ENCODE results near the gene TBX10.
A peak's percentile ranks its signal among the peaks of the same experiment; 100 is the strongest.

TBX10 gene

DNA sequence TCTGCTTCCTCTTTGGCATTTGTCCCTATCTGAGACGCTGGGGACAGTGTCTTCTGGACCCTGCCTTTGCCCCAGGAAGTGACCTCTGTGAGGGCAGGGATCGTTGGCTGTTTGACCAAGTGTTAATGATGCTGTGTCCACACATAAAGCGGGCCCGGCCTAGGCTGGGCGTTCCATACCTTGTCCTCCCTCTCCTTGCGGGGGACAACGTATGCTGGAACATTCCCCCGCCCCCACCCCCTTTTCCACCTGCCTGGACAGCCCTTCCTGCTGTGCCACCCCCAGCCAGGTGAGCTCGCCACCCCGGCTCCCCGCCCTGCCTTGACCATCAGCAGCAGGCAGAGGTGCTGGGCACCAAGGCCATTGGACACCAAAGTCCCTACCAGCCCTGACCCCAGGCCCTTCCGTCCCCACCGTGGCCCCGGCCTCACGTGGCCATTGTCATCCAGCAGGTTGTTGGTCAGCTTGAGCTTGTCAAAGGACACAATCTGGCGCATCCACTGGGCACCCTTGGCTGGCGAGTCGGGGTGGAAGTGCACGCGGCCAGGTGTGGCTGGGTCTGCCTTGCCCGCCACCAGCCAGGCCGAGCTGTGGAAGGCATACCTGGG is 5.7 kb downstream of the TBX10 start:
- H4K20me1 ChIP-seq (ENCODE audit: insufficient read depth, low read length), result no peaks in the 10 kb centered on the region
- no peak overlapping the region for H3K4me2 ChIP-seq (ENCODE audit: insufficient read depth, low read length)
- ATAC-seq (ENCODE audit: insufficient read depth, low read depth), result no peak
- DNase-seq, result no peak
- TF ChIP-seq, protein P1, sequence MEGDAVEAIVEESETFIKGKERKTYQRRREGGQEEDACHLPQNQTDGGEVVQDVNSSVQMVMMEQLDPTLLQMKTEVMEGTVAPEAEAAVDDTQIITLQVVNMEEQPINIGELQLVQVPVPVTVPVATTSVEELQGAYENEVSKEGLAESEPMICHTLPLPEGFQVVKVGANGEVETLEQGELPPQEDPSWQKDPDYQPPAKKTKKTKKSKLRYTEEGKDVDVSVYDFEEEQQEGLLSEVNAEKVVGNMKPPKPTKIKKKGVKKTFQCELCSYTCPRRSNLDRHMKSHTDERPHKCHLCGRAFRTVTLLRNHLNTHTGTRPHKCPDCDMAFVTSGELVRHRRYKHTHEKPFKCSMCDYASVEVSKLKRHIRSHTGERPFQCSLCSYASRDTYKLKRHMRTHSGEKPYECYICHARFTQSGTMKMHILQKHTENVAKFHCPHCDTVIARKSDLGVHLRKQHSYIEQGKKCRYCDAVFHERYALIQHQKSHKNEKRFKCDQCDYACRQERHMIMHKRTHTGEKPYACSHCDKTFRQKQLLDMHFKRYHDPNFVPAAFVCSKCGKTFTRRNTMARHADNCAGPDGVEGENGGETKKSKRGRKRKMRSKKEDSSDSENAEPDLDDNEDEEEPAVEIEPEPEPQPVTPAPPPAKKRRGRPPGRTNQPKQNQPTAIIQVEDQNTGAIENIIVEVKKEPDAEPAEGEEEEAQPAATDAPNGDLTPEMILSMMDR (IDR thresholded peaks at IDR 0.05; ENCODE audit: borderline replicate concordance, extremely low read depth, low read length, poor library complexity, severe bottlenecking), result no peak
- TF ChIP-seq EZH2 (IDR thresholded peaks at IDR 0.05; ENCODE audit: borderline replicate concordance, low read depth, low read length, severe bottlenecking), result no peak
- H3K36me3 ChIP-seq (ENCODE audit: insufficient read depth, low read length), result no peaks in the 10 kb centered on the region; the same call in 1 of the 2 replicates
- no peaks in the 10 kb centered on the region for H3K9me3 ChIP-seq (ENCODE audit: insufficient read depth, low read length, severe bottlenecking)
- peaks cover 32% of the 10 kb centered on the region for H3K4me1 ChIP-seq (ENCODE audit: insufficient read depth, low read length)
- no peak overlapping the region for H3K9ac ChIP-seq (ENCODE audit: low read depth, low read length)
- H2AFZ ChIP-seq (ENCODE audit: low read depth, low read length), result no peak overlapping the region
- no peaks in the 10 kb centered on the region for H3K27me3 ChIP-seq (ENCODE audit: insufficient read depth, low read length, poor library complexity)
- H3K4me3 ChIP-seq (ENCODE audit: low read depth in 1 of 2, low read length in 2 of 2), result no peak overlapping the region
- peaks cover 13% of the 10 kb centered on the region for H3K79me2 ChIP-seq (ENCODE audit: insufficient read depth, low read length)
- H3K27ac ChIP-seq (ENCODE audit: low read length), result no peak overlapping the region

DNA sequence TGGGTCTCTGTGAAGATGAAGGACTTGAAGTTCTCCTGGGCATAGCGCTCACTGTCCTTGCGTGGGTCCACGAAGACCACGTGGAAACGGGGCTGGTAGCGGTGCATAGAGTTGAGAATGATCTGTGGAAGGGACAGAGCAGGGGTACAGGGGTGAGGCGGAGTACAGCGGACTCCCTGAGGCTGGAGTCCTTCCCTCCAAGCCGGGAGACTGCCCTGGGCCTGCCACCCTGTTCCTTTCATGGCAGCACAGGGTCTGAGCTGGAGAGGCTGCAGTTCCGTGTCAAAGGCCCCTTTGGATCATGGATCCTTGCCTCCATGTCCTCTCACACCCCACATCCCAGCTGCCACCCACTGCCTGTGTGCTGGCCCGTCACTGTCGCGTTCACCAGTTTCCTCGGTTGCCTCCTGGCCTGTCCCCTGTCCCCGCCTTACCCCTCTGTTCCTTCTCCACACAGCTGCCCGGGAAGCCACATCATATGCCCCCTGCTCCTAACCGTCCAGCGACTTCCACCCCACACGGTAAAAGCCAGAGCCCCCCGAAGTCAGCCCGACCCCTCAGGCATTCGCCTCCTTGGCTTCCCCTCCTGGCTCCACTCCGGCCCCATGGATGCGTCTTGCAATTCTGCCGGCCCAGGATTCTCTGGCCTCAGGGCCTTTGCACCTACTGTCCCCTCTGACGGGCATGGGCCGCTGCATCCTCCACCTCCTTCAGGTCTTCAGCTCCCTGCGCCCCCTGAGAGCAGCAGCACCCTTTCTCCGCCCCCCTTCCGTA is 6.4 kb downstream of the TBX10 start:
- Histone ChIP-seq H3K79me2 (ENCODE audit: insufficient read depth, low read length) (peaks cover 20% of the 10 kb centered on the region), H3K27ac (ENCODE audit: low read length) (peak overlapping the region; percentile 14; the same call in 1 of the 2 replicates), H3K36me3 (ENCODE audit: insufficient read depth, low read length) (peaks cover 7% of the 10 kb centered on the region), H2AFZ (ENCODE audit: low read depth, low read length) (no peak overlapping the region), H3K4me2 (ENCODE audit: insufficient read depth, low read length) (no peak overlapping the region), H3K9me3 (ENCODE audit: insufficient read depth, low read length, severe bottlenecking) (no peaks in the 10 kb centered on the region), H3K9ac (ENCODE audit: low read depth, low read length) (no peak overlapping the region; the same call in 1 of the 2 replicates), H3K27me3 (ENCODE audit: insufficient read depth, low read length, poor library complexity) (no peaks in the 10 kb centered on the region), H3K4me1 (ENCODE audit: insufficient read depth, low read length) (peaks cover 39% of the 10 kb centered on the region), H3K4me3 (ENCODE audit: low read depth in 1 of 2, low read length in 2 of 2) (no peak overlapping the region), H4K20me1 (ENCODE audit: insufficient read depth, low read length) (no peaks in the 10 kb centered on the region)
- TF ChIP-seq EZH2 (IDR thresholded peaks at IDR 0.05; ENCODE audit: borderline replicate concordance, low read depth, low read length, severe bottlenecking), result no peak
- DNase-seq (no peak), ATAC-seq (ENCODE audit: insufficient read depth, low read depth) (no peak)

DNA sequence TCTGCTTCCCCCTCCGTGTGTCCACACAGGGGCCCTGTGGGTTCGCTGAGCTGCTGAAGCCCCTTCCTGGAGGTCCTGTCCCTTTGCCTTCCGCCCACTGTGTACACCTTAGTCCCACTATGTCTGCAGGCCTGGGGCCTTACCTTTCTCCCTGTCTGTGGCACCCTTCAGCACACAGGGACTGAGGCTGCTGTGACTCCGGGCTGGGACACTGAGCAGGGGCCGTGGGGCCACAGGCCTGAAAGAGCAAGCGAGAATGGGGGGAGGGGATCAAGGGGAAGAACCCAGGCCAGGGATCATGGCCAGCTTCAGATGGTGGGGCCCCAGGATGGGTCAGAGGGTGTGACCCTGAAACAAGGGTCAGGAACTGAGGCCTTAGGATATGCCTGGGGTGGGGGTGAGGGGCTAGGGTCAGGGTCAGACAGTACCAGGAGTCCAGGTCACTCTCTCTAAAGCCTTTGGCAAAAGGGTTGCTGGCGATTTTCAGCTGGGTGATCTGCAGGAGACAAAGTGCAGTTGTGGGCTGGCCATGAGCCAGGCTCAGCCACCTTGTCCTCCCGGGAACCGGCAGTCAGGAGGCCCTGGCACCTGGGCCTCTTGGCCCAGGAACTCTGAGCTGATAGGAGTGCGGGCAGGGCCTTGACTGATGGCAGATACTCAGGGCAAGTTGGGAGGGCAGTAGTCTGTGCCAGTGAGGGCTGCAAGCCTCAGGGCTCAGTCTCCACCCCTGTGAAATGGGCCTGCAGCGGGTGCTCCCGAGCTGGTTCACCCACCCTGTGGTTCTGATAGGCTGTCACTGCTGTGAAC is 7.2 kb downstream of the TBX10 start:
- H3K4me2 ChIP-seq (ENCODE audit: insufficient read depth, low read length), result 0 out of 2 replicates have a peak overlapping the region, but pooled peaks have one; percentile 98

More for the DNA sequence above, 7.2 kb downstream of the TBX10 start:
- Histone ChIP-seq H3K9ac (ENCODE audit: low read depth, low read length) (peak overlapping the region; percentile 90; the same call in 1 of the 2 replicates), H3K27ac (ENCODE audit: low read length) (peak overlapping the region; percentile 97), H3K9me3 (ENCODE audit: insufficient read depth, low read length, severe bottlenecking) (no peaks in the 10 kb centered on the region), H4K20me1 (ENCODE audit: insufficient read depth, low read length) (no peaks in the 10 kb centered on the region), H3K27me3 (ENCODE audit: insufficient read depth, low read length, poor library complexity) (no peaks in the 10 kb centered on the region), H3K79me2 (ENCODE audit: insufficient read depth, low read length) (peaks cover 25% of the 10 kb centered on the region), H3K4me1 (ENCODE audit: insufficient read depth, low read length) (peaks cover 47% of the 10 kb centered on the region), H3K4me3 (ENCODE audit: low read depth in 1 of 2, low read length in 2 of 2) (no peak overlapping the region), H3K36me3 (ENCODE audit: insufficient read depth, low read length) (peaks cover 14% of the 10 kb centered on the region), H2AFZ (ENCODE audit: low read depth, low read length) (no peak overlapping the region)
- ATAC-seq (ENCODE audit: insufficient read depth, low read depth) (no peak), DNase-seq (no peak)
- TF ChIP-seq EZH2 (IDR thresholded peaks at IDR 0.05; ENCODE audit: borderline replicate concordance, low read depth, low read length, severe bottlenecking), result no peak
- TF ChIP-seq, protein P1 (IDR thresholded peaks at IDR 0.05; ENCODE audit: borderline replicate concordance, extremely low read depth, low read length, poor library complexity, severe bottlenecking), result no peak

Data from DND-41 (cell line).